HG03108 (cell line): ENCODE data around the gene SPG21.

Experiments used
- ATAC-seq: cut with Tn5 transposase; IDR thresholded peaks from one replicate; pipeline ENCODE4 v1.9.1; 2021; ENCODE audit warnings: moderate library complexity; ENCODE audit not compliant: unreplicated experiment

SPG21 gene

GRCh38 chr15:64993290-64993689 is 3.6 kb upstream of the SPG21 start:
- no peak for ATAC-seq

GRCh38 chr15:64991536-64992135 is 1.9 kb upstream of the SPG21 start:
- no peak for ATAC-seq

GRCh38 chr15:64990168-64990470 is 405 bp upstream of the SPG21 start:
- no peak for ATAC-seq

GRCh38 chr15:64987136-64987535 is 2.6 kb downstream of the SPG21 start:
- ATAC-seq, result no peak

GRCh38 chr15:64985366-64986033 is 4.2 kb downstream of the SPG21 start:
- ATAC-seq, result no peak

- ATAC-seq, result no peak
Observed at GRCh38 chr15:64982472-64982871, 7.2 kb downstream of the SPG21 start.

- ATAC-seq, result no peak
Observed at GRCh38 chr15:64981812-64982431, 7.8 kb downstream of the SPG21 start.

- ATAC-seq, result no peak
Observed at GRCh38 chr15:64979252-64979710, 10.4 kb downstream of the SPG21 start.

- no peak for ATAC-seq
Observed at GRCh38 chr15:64975390-64975789, 14.3 kb downstream of the SPG21 start.

GRCh38 chr15:64970698-64971097 is 19.0 kb downstream of the SPG21 start:
- no peak for ATAC-seq

- ATAC-seq, result no peak
Observed at GRCh38 chr15:64969401-64969800, 20.3 kb downstream of the SPG21 start.

- no peak for ATAC-seq
Observed at GRCh38 chr15:64961013-64961412, 28.7 kb downstream of the SPG21 start.

- no peak for ATAC-seq
Observed at GRCh38 chr15:64960153-64960552, 29.6 kb downstream of the SPG21 start.

- ATAC-seq, result no peak
Observed at GRCh38 chr15:64959128-64959527, 30.6 kb downstream of the SPG21 start.

GRCh38 chr15:64954395-64954794 is 35.3 kb downstream of the SPG21 start:
- ATAC-seq, result no peak

- no peak for ATAC-seq
Observed at GRCh38 chr15:64951777-64952418, 37.8 kb downstream of the SPG21 start.

- ATAC-seq, result no peak
Observed at GRCh38 chr15:64950888-64951287, 38.8 kb downstream of the SPG21 start.

- no peak for ATAC-seq
Observed at GRCh38 chr15:64949383-64950186, 40.1 kb downstream of the SPG21 start.

- ATAC-seq, result no peak
Observed at GRCh38 chr15:64948916-64949315, 40.8 kb downstream of the SPG21 start.

GRCh38 chr15:64947211-64947610 is 42.5 kb downstream of the SPG21 start:
- ATAC-seq, result no peak

GRCh38 chr15:64944961-64945360 is 44.8 kb downstream of the SPG21 start:
- ATAC-seq, result no peak
